Left lung (tissue), 10 donors: ENCODE results near the gene PRRG2. TPM values are rescaled to one million over a fixed set of nuclear protein-coding genes. Genes with fewer than 3 reads are reported as not detected.

Source experiments
- ATAC-seq: fragments of 200-7000 bp; cut with Tn5 transposase; one replicate; pipeline ENCODE4 v1.9.1; 2020; ENCODE audit warnings: moderate library complexity
- DNase-seq, 4 donors: peaks; one replicate each; pipeline ENCODE4 v3.0.0-alpha.2; 2013 to 2020
- H3K27ac ChIP-seq, 2 donors: fragments of 200-600 bp; sonication (generic) in 1 of 2; one replicate each; pipeline versions ENCODE4 v1.5.0 to v1.8.0; 2020 to 2021
- H3K27me3 ChIP-seq, 2 donors: fragments of 200-600 bp; sonication (generic) in 1 of 2; one replicate each; pipeline versions ENCODE4 v1.5.0 to v1.8.0; 2020 to 2021
- H3K36me3 ChIP-seq, 2 donors: fragments of 200-600 bp; sonication (generic) in 1 of 2; one replicate each; pipeline versions ENCODE4 v1.5.0 to v1.8.0; 2020 to 2021
- H3K4me1 ChIP-seq, 2 donors: fragments of 200-600 bp; one replicate each; pipeline ENCODE4 v1.8.0; 2021
- H3K4me3 ChIP-seq, 2 donors: fragments of 200-600 bp; sonication (generic) in 1 of 2; one replicate each; pipeline versions ENCODE4 v1.5.0 to v1.8.0; 2020 to 2021; ENCODE audit warnings: mild to moderate bottlenecking in 1 of 2
- H3K9me3 ChIP-seq, 2 donors: fragments of 200-600 bp; sonication (generic) in 1 of 2; one replicate each; pipeline versions ENCODE4 v1.5.0 to v1.8.0; 2020 to 2021
- CTCF ChIP-seq, 2 donors: fragments of 200-600 bp; sonication (generic) in 1 of 2; IDR thresholded peaks; one replicate each; pipeline versions ENCODE4 v1.5.0 to v1.8.0; 2021; ENCODE audit warnings: antibody characterized with exemption in 2 of 2
- intact Hi-C, 2 donors: fragments of 100-400 bp; cut with DNase I; formaldehyde crosslinking; loops; one replicate each; pipeline versions ENCODE4 v1.11.2 to v1.14.2; 2022
- polyA plus RNA-seq, 6 donors: library from polyadenylated mRNA; unstranded; fragments of 120-200 nt; gene quantifications; one replicate each; pipeline ENCODE4 v1.2.1, GENCODE V29; 2013; ENCODE audit not compliant: insufficient read length in 6 of 6
- total RNA-seq, 2 donors: library from RNA; stranded (reverse); fragmentation: NEBNext Ultra II Directional; extraction: Animal tissue kit (Norgen Biotek cat#: 25700); gene quantifications; one replicate each; pipeline ENCODE4 v1.2.1, GENCODE V29; 2021
- donor health status: DM: no; HTN: yes; CAD: no.
- donor health status: DM: no; HTN: no; CAD: no.

The PRRG2 gene
- total and polyA plus RNA-seq, 8 donors: 3.8 to 13.6 (median 5.8) TPM

- Histone ChIP-seq H3K9me3 (no peaks in the 10 kb centered on the region), H3K36me3 (peaks cover 0 to 10% of the 10 kb centered on the region in 2 donors), H3K4me3 (peak within 1 kb of the TSS; percentile 55 to 95), H3K27ac (peak within 1 kb of the TSS; percentile 98 to 100), H3K27me3 (no peaks in the 10 kb centered on the region), H3K4me1 (peaks cover 30 to 74% of the 10 kb centered on the region in 2 donors)
- peak in 1 of 2 donors; percentile 11 for TF ChIP-seq CTCF (IDR thresholded peaks at IDR 0.05)
- DNase-seq (peak; percentile 99 to 100 (median 100)), ATAC-seq (peak; percentile 69)
- intact Hi-C loops: no loop called here
Observed at GRCh38 chr19:49640113-49640898, 59.2 kb downstream of the PRRG2 start, which contains the start of gene RRAS. Gene RRAS (minus strand): TSS chr19:49640143. CDS start chr19:49640098, 45 bp downstream.

Other genes with a start within 250 kb of the PRRG2 start
- 10 to 100 TPM; 59.0 to 83.2 TPM for gene CD37, start 245.9 kb upstream of the PRRG2 start, total RNA-seq
- gene CD37, start 245.9 kb upstream of the PRRG2 start, polyA plus RNA-seq: 10 to 100 TPM; 36.5 to 55.9 (median 52.4) TPM
- 10 to 100 TPM; 36.3 to 50.5 TPM for gene TEAD2, start 218.9 kb upstream of the PRRG2 start, total RNA-seq
- gene TEAD2, start 218.9 kb upstream of the PRRG2 start, polyA plus RNA-seq: 100 to 1,000 TPM; 108 to 136 (median 123) TPM
- 1 to 10 TPM in 1 of 2 donors, not detected in 1; 1.0 TPM for gene DKKL1, start 217.4 kb upstream of the PRRG2 start, total RNA-seq
- gene DKKL1, start 217.4 kb upstream of the PRRG2 start, polyA plus RNA-seq: 1 to 10 TPM; 3.4 to 5.5 (median 4.6) TPM
- 1 to 10 TPM in 1 of 2 donors, under 1 TPM in 1; 0.84 to 3.6 TPM for gene KASH5, start 193.1 kb upstream of the PRRG2 start, total RNA-seq
- not detected for gene KASH5, start 193.1 kb upstream of the PRRG2 start, polyA plus RNA-seq
- gene PTH2, start 157.9 kb upstream of the PRRG2 start, total RNA-seq: not detected
- gene PTH2, start 157.9 kb upstream of the PRRG2 start, polyA plus RNA-seq: not detected
- gene GFY, start 155.9 kb upstream of the PRRG2 start, total RNA-seq: not detected
- gene GFY, start 155.9 kb upstream of the PRRG2 start, polyA plus RNA-seq: not detected
- under 1 TPM; 0.29 to 0.34 TPM for gene SLC17A7, start 139.8 kb upstream of the PRRG2 start, total RNA-seq
- under 1 TPM; 0.21 to 0.70 (median 0.36) TPM for gene SLC17A7, start 139.8 kb upstream of the PRRG2 start, polyA plus RNA-seq
- gene PIH1D1, start 129.5 kb upstream of the PRRG2 start, total RNA-seq: 10 to 100 TPM; 54.4 to 78.5 TPM
- 10 to 100 TPM; 73.6 to 93.2 (median 79.6) TPM for gene PIH1D1, start 129.5 kb upstream of the PRRG2 start, polyA plus RNA-seq
- 10 to 100 TPM; 29.3 to 54.2 TPM for gene ALDH16A1, start 128.1 kb upstream of the PRRG2 start, total RNA-seq
- gene ALDH16A1, start 128.1 kb upstream of the PRRG2 start, polyA plus RNA-seq: 10 to 100 TPM; 12.6 to 18.3 (median 16.5) TPM
- gene FLT3LG, start 107.1 kb upstream of the PRRG2 start, total RNA-seq: 10 to 100 TPM in 1 of 2 donors, 1 to 10 TPM in 1; 6.8 to 10.1 TPM
- gene FLT3LG, start 107.1 kb upstream of the PRRG2 start, polyA plus RNA-seq: 1 to 10 TPM; 6.7 to 9.7 (median 7.4) TPM
- 1,000 to 10,000 TPM; 1,924 to 2,053 TPM for gene RPL13A, start 93.7 kb upstream of the PRRG2 start, total RNA-seq
- gene RPL13A, start 93.7 kb upstream of the PRRG2 start, polyA plus RNA-seq: 1,000 to 10,000 TPM; 3,217 to 4,076 (median 3,655) TPM
- 1,000 to 10,000 TPM; 1,463 to 1,657 TPM for gene RPS11, start 84.9 kb upstream of the PRRG2 start, total RNA-seq
- gene RPS11, start 84.9 kb upstream of the PRRG2 start, polyA plus RNA-seq: 1,000 to 10,000 TPM; 3,128 to 3,903 (median 3,649) TPM
- 100 to 1,000 TPM; 283 to 288 TPM for gene FCGRT, start 68.7 kb upstream of the PRRG2 start, total RNA-seq
- 100 to 1,000 TPM; 287 to 382 (median 307) TPM for gene FCGRT, start 68.7 kb upstream of the PRRG2 start, polyA plus RNA-seq
- 10 to 100 TPM; 55.4 to 65.3 TPM for gene RCN3, start 53.3 kb upstream of the PRRG2 start, total RNA-seq
- gene RCN3, start 53.3 kb upstream of the PRRG2 start, polyA plus RNA-seq: 10 to 100 TPM; 17.1 to 42.5 (median 22.4) TPM
- gene NOSIP, start 760 bp upstream of the PRRG2 start, total RNA-seq: 10 to 100 TPM; 40.8 to 45.0 TPM
- gene NOSIP, start 760 bp upstream of the PRRG2 start, polyA plus RNA-seq: 10 to 100 TPM; 56.6 to 67.9 (median 63.6) TPM
- gene PRR12, start 9.9 kb downstream of the PRRG2 start, total RNA-seq: 10 to 100 TPM; 26.1 to 26.7 TPM
- gene PRR12, start 9.9 kb downstream of the PRRG2 start, polyA plus RNA-seq: 10 to 100 TPM; 21.4 to 33.7 (median 27.0) TPM
- 100 to 1,000 TPM in 1 of 2 donors, 10 to 100 TPM in 1; 76.0 to 131 TPM for gene RRAS, start 58.8 kb downstream of the PRRG2 start, total RNA-seq
- 10 to 100 TPM; 21.4 to 34.0 (median 27.7) TPM for gene RRAS, start 58.8 kb downstream of the PRRG2 start, polyA plus RNA-seq
- 10 to 100 TPM; 61.5 to 63.8 TPM for gene SCAF1, start 60.9 kb downstream of the PRRG2 start, total RNA-seq
- 10 to 100 TPM; 24.7 to 36.6 (median 33.1) TPM for gene SCAF1, start 60.9 kb downstream of the PRRG2 start, polyA plus RNA-seq
- gene IRF3, start 84.5 kb downstream of the PRRG2 start, total RNA-seq: 10 to 100 TPM; 81.2 to 93.6 TPM
- 10 to 100 TPM; 60.2 to 79.1 (median 70.4) TPM for gene IRF3, start 84.5 kb downstream of the PRRG2 start, polyA plus RNA-seq
- 10 to 100 TPM; 20.6 to 22.2 TPM for gene BCL2L12, start 84.6 kb downstream of the PRRG2 start, total RNA-seq
- 10 to 100 TPM; 21.4 to 30.1 (median 28.2) TPM for gene BCL2L12, start 84.6 kb downstream of the PRRG2 start, polyA plus RNA-seq
- 100 to 1,000 TPM in 1 of 2 donors, 10 to 100 TPM in 1; 79.3 to 137 TPM for gene PRMT1, start 96.0 kb downstream of the PRRG2 start, total RNA-seq
- 100 to 1,000 TPM; 208 to 258 (median 224) TPM for gene PRMT1, start 96.0 kb downstream of the PRRG2 start, polyA plus RNA-seq
- gene ADM5, start 108.3 kb downstream of the PRRG2 start, total RNA-seq: 1 to 10 TPM in 1 of 2 donors, under 1 TPM in 1; 0.93 to 2.0 TPM
- 1 to 10 TPM; 1.2 to 2.6 (median 1.9) TPM for gene ADM5, start 108.3 kb downstream of the PRRG2 start, polyA plus RNA-seq
- gene CPT1C, start 109.8 kb downstream of the PRRG2 start, total RNA-seq: 10 to 100 TPM in 1 of 2 donors, 1 to 10 TPM in 1; 6.2 to 11.3 TPM
- gene CPT1C, start 109.8 kb downstream of the PRRG2 start, polyA plus RNA-seq: 10 to 100 TPM; 23.2 to 37.3 (median 29.3) TPM
- gene TSKS, start 182.0 kb downstream of the PRRG2 start, total RNA-seq: under 1 TPM in 1 of 2 donors, not detected in 1; 0.39 TPM
- under 1 TPM; 0.17 to 0.45 (median 0.21) TPM for gene TSKS, start 182.0 kb downstream of the PRRG2 start, polyA plus RNA-seq
- gene AP2A1, start 185.7 kb downstream of the PRRG2 start, total RNA-seq: 10 to 100 TPM; 84.9 to 87.6 TPM
- 10 to 100 TPM; 52.9 to 83.1 (median 61.8) TPM for gene AP2A1, start 185.7 kb downstream of the PRRG2 start, polyA plus RNA-seq
- 10 to 100 TPM; 15.3 to 19.5 TPM for gene FUZ, start 232.0 kb downstream of the PRRG2 start, total RNA-seq
- gene FUZ, start 232.0 kb downstream of the PRRG2 start, polyA plus RNA-seq: 10 to 100 TPM; 23.2 to 31.7 (median 26.6) TPM
- 10 to 100 TPM; 52.1 to 57.1 TPM for gene MED25, start 237.0 kb downstream of the PRRG2 start, total RNA-seq
- 10 to 100 TPM; 55.1 to 67.4 (median 58.2) TPM for gene MED25, start 237.0 kb downstream of the PRRG2 start, polyA plus RNA-seq